ENCODE measurements around the gene PYGO2. TPM values are rescaled to one million over a fixed set of nuclear protein-coding genes. Genes with fewer than 3 reads are reported as not detected.

The PYGO2 gene
- total and polyA plus RNA-seq, 2 of the 8 experiments (the other 6 are each of a cell fraction or from before 2014, with no cell fraction given) = 31.0 to 31.6 TPM

- TF ChIP-seq CHD7 (IDR thresholded peaks at IDR 0.05; ENCODE audit: insufficient replicate concordance, low read length) = no peak
Observed at GRCh38 chr1:154948079-154948478, 13.5 kb downstream of the PYGO2 start (continued).

Measured in H1 (cell line).